Measurements from ENCODE around the gene CPEB2. TPM values are rescaled to one million over a fixed set of nuclear protein-coding genes. Genes with fewer than 3 reads are reported as not detected.
A peak's percentile ranks its signal among the peaks of the same experiment; 100 is the strongest.

CPEB2 gene
- total RNA-seq: 10 to 100 TPM; 24.7 to 33.2 TPM
- long read RNA-seq, full-length matches to known transcripts: 4 of 7 reads
- long read RNA-seq, partial matches to known transcripts: 2 of 7 reads
- long read RNA-seq, other reads (novel, unspliced or antisense): 1 of 7 reads

DNA sequence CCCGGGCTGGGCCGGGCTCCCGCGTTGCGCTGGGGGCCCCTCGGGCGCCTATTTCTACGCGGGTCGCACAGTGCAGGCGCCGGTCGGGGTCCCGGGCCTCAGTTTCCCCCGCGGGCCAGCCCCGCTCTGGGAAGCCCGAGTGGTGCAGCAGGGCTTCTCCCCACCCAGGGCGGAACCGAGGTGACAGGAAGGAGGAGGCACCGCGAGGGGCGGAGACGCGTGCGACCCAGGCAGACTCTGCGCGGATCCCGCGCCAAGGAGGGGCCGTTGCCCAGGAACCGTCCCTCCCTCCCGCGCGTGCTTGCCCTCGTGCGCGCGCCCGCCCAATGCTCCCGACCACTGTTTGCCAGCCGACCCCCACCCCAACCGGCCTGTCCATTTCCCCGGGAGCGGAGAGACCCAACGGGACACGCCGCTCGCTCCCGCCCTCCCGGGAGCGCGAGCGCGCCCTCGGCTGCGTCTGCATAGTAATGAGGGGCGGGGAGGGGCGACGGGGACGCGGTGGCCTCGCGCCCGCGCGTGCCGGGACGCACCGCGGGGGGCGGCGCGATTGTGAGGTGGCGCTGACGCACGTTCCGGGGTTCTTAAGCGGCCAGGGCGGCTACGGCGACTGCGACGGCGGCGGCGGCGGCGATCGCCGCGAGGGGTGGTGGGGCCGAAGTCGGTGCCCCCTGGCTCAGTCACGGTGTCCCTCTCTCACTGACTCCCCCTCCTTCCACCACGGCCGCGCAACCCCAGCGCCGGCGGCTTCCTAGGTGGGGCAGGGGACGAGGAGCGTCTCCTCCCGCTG, at the start of gene CPEB2:
CPEB2 (plus strand) TSS at position 613 of the 790 bp plus-strand sequence. CDS start 193 bp downstream, outside the sequence.
- intact Hi-C loops (cut with DNase I, micrococcal nuclease): loop anchor here in 1 of 2 donors (10.0 kb wide), 1 partner anchor 663 kb away; no protein-coding TSS in a partner anchor
- DNase-seq: peak; percentile 94 to 96
- ATAC-seq: peak; percentile 75

DNA sequence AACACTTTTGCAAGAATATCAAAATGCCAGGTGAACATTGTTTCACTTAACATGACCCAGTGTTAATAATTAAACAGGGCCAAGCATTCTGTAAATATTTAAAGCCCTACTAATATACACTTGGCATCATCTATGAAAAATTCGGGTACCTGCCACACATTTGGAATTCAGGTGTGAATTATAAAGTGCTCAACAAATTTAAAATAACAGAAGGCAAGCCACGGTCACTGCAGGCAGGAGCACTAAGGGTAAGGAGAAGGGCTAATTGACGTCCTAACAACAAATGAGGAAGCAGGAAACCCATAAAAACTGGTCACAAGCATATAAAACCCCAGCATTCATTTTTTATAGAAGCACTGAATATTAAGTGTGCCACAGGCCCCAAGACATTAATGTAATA, 43.8 kb upstream of the CPEB2 start:
- intact Hi-C loops (cut with DNase I, micrococcal nuclease): no loop called here
- ATAC-seq (peak; percentile 66), DNase-seq (no peak)

DNA sequence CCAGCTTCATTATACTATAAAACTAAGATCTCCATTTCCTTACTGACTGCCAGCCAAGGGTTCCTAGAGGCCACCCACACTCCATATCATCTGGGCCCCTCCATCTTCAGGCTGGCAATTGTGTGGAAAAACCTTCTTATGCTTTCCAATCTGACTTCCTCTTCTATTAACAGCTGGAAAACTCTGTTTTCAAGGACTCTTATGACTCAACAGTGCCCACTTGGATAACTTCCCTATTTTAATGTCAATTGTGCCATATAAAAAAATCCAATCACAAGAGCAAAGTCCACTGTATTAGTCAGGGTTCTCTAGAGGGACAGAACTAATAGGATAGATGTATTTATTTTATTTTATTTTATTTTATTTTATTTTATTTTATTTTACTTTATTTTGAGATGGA, 41.0 kb upstream of the CPEB2 start:
- intact Hi-C loops (cut with DNase I, micrococcal nuclease): no loop called here
- DNase-seq: no peak
- no peak for ATAC-seq

DNA sequence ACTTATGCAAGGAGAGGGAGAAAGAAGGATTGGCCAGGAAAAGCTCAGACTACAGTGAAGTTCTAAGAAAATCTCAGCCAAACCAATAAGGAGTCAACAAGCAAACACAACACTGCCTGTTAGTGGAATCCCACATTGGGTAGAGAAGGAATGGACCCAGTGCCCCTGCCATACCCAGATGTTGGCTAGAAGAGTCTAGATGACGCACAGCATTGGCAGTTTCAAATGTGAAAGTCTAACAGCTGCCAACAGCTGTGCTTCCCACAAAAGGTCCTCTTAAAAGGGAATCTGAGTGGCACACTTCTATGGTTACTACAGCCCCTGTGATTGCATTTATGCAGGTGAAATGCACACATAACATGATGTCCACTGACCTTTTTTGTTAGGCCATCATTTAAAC, 37.2 kb upstream of the CPEB2 start:
- intact Hi-C loops (cut with DNase I, micrococcal nuclease): no loop called here
- DNase-seq (no peak), ATAC-seq (no peak)

DNA sequence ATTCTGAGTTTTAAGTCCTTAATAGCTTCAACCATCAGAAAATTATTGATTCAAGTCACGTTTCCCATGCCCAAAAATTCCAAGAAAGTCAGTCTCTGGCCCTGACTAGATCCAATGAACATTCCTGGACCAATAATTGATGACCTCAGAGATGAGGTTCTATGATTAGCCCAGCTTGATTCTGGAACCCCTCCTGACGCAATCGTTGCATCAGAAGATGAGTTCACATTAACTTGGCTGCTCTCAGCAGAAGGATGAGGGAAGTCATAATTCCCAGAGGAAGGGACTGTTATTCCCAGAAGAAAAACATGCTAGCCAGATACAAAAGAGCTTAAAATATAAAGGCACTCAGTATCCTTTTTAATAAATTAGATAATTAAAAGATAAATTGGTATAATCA, 34.3 kb upstream of the CPEB2 start:
- ATAC-seq: no peak
- intact Hi-C loops (cut with DNase I, micrococcal nuclease): no loop called here

DNA sequence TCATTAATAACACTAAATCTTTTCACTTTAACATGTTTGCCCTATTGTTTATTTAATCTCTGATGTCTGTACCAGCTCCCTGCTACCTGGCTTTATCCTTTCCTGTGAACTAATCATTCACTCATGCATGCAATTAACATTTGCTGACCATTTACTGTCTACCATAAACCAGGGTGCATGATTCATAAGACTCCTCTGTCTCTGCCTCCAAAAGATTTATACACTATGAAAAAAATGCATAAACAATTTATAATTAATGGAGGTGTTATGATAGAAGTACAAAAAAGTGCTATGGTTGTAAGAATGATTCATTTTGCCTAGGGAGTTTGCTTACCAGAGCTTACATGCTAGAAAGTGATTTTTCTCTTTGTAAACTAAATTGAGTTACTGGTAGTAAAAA, 24.5 kb upstream of the CPEB2 start:
- DNase-seq (no peak), ATAC-seq (peak; percentile 40)
- intact Hi-C loops (cut with DNase I, micrococcal nuclease): no loop called here

More for the DNA sequence above, 34.3 kb upstream of the CPEB2 start:
- no peak for DNase-seq

DNA sequence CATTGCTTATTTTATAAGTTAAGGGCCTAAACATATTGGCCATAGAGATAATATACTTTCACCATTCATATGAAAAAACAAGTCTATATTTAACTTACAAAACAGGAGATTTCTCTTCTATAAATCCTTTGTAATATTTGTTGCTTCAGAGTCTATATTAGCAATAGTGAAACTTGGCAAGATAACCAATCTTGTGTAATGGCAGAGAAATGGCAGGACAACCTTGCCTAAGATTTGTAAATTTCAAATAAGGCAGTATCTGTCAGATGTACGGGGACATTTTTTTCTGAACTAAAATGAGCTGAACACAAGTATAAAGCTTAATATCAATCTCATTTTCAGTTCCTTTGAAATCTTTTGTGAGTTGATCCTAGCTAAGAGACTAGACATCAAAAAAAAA, 17.8 kb upstream of the CPEB2 start:
- no peak for ATAC-seq
- intact Hi-C loops (cut with DNase I, micrococcal nuclease): no loop called here
- no peak for DNase-seq

DNA sequence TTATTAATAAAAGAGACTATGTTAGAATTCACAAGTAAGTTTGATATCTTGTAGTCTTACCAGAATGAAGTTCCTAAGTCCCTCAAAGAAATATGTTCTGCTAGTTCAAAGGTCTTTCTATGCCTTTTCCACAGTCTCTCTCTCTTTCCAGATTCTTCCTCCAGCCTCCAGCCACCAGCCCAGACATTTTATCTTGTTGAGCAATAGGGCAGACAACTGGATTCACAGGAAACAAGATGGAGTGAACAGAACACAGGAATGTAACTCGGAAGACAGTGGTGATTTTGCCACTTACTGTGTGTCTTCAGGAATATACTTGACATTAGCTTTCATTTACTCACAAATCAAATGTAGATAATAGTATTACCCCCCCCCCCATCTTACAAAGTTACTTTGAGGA, 17.1 kb upstream of the CPEB2 start:
- no peak for ATAC-seq
- intact Hi-C loops (cut with DNase I, micrococcal nuclease): no loop called here
- DNase-seq: no peak

DNA sequence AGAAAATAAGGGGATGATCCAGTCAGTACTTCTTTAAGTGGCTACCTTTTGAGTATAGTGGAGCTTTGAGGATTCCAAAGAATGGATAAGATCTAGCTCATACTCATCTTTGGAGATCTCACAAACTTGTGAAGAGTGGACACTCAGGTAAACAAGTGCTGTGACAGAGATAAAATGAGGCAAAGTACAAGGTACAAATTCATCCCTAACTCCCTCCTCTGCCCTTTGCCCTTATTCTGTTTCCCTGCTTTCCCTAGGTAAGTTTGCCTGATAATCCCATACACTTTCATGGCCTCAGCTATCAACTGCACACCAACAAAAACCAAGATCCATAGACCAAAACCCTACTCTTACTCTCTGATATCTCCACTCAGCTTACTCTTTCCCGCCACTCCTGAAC, 16.4 kb upstream of the CPEB2 start:
- ATAC-seq (peak; percentile 55), DNase-seq (no peak)
- intact Hi-C loops (cut with DNase I, micrococcal nuclease): no loop called here

DNA sequence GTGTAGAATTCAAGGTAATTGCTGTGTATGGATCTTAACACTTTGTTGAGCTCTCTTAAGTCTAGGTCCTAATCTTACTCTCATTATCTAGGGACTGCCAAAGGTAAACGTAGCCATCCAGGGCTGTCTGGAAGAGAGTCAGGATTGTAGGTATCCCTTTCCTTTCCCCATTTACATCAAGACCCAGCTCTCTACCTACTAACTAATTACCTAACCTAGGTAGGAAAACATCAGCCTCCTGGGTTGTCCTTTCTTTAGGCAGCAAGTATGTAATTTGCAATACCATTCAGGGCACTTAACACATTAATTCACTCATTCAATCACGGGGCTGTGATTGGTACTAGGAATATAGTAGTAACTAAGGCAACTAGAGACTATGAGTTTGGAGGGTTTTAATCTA, 15.2 kb upstream of the CPEB2 start:
- ATAC-seq (no peak), DNase-seq (no peak)
- intact Hi-C loops (cut with DNase I, micrococcal nuclease): no loop called here

DNA sequence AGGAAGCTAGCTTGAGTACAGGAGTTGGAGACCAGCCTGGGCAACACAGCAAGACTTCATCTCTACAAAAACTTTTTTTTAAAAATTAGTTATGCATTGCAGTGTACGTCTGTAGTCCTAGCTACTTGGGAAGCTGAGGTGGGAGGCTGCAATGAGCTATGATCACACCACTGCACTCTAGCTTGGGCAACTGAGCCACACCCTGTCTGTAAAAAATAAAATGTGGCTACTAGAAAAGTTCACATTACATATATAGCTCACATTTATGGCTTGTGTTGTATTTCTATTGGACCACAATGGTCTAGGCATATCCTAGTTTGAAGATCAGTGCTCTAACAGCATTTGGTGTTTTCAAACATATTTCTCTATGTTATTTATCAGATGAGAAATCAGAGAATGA, 11.8 kb upstream of the CPEB2 start:
- DNase-seq (no peak), ATAC-seq (peak; percentile 93)
- intact Hi-C loops (cut with DNase I, micrococcal nuclease): no loop called here

DNA sequence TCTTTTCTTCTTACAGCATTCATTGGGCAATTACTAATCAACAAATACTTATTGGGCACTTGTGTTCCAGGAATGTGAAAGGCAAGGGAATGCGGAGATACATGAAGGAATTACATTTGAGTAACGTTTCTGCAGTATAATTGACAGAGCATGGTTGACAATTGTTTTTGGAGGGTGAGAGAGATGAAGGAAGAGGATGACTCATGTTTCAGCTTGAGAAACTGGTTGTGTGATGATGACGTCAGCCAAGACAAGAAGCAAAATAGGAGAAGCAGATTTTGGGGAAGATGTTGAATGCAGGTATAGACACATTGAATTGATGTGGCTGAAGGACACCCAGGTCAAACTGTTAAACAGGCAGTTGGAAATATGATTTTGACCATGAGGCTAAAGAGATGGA, 8.0 kb upstream of the CPEB2 start:
- ATAC-seq (no peak), DNase-seq (no peak)
- intact Hi-C loops (cut with DNase I, micrococcal nuclease): no loop called here

DNA sequence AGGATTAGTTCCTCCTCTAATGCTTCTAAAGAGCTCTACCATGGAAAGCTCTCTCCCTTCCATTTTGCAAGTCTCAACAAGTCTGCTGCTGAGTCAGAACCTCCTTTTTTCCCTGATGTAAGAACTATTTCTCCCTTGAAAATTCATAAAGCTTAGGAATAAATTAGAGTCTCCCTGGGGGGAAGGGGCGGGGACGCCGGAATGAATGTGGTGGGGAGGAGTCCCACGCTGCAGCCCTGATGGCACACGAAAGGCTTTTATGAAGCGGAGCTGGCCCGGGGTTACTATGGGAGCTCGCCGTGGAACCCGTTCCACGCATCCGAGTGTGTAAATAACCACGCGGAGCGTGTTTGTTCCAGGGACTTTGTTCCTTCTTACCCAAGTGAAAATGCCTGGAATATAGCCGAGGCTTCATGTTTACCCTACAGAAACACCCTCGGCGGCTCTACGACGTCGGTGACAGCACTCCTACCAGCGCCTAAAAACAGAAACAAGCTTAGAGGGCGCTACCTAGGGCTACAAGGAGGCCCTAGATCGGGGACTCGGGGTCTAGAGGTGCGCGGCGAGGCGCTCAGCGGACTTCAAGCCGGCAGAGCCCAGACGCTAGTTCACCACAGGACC, 923 bp upstream of the CPEB2 start:
- peak; percentile 21 for ATAC-seq

DNA sequence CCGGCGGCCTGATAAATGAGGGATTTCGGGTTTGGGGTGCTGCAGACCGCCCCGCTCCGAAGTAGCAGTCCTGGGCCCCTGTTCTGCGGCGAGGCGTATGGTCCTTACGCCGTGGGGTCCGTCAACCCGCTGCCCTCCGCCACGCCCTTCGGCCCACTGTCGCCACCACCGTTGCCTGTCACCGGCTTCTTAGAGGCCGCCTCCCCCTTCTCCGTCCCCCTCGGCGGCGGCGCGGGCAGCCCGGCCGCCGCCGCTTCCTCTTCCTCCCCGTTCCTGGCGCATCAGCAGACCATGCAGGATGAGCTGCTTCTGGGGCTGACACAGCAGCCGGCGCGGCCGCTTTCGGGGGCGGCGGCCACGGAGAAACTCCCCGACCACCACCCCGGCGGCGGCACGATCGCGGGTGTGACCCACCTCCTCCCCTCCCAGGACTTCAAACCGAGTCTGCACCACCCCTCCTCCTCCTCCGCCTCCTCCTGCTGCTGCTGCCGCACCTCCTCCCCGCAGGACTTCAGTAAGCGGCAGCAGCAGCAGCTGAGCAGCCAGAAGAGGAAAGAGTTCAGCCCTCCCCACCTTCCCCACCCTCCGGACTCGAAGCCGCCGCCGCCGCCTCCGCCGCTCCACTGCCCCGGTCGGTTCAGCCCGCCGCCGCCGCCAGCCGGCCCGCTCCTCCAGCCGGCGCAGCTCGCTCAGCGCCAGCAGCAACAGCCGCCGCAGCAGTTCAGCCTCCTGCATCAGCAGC, 549 bp downstream of the CPEB2 start:
- intact Hi-C loops (cut with DNase I, micrococcal nuclease): loop anchor here in 1 of 2 donors (10.0 kb wide), 1 partner anchor 662 kb away; no protein-coding TSS in a partner anchor
- peak; percentile 35 for ATAC-seq

More for the DNA sequence above, 923 bp upstream of the CPEB2 start:
- peak; percentile 72 to 78 for DNase-seq
- intact Hi-C loops (cut with DNase I, micrococcal nuclease): loop anchor here in 1 of 2 donors (10.0 kb wide), 1 partner anchor 663 kb away; no protein-coding TSS in a partner anchor

DNA sequence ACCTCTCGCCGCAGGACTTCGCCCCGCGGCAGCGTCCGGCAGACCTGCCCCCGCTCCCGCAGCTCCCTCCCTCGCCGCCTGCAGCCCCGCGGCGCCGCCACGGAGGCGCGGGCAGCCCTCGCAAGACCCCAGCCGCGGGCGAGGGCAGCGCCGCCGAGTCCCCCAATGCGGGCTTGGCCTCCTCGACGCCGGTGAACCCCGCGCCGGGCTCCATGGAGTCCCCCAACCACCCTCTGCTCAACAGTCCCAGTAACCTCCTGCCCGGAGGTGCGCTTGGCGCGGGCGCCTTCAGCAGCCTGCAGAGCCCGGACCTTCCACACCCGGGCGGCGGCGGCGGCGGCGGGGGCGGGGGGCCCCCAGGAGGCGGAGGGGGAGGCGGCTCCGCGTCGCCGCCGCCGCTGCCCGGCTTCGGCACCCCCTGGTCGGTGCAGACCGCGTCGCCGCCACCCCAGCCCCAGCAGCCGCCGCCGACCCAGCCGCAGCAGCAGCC, 1.2 kb downstream of the CPEB2 start:
- DNase-seq (peak; percentile 46 to 74), ATAC-seq (peak; percentile 4)
- intact Hi-C loops (cut with DNase I, micrococcal nuclease): loop anchor here in 1 of 2 donors (10.0 kb wide), 1 partner anchor 661 kb away; no protein-coding TSS in a partner anchor

More for the DNA sequence above, 549 bp downstream of the CPEB2 start:
- peak; percentile 78 for DNase-seq

DNA sequence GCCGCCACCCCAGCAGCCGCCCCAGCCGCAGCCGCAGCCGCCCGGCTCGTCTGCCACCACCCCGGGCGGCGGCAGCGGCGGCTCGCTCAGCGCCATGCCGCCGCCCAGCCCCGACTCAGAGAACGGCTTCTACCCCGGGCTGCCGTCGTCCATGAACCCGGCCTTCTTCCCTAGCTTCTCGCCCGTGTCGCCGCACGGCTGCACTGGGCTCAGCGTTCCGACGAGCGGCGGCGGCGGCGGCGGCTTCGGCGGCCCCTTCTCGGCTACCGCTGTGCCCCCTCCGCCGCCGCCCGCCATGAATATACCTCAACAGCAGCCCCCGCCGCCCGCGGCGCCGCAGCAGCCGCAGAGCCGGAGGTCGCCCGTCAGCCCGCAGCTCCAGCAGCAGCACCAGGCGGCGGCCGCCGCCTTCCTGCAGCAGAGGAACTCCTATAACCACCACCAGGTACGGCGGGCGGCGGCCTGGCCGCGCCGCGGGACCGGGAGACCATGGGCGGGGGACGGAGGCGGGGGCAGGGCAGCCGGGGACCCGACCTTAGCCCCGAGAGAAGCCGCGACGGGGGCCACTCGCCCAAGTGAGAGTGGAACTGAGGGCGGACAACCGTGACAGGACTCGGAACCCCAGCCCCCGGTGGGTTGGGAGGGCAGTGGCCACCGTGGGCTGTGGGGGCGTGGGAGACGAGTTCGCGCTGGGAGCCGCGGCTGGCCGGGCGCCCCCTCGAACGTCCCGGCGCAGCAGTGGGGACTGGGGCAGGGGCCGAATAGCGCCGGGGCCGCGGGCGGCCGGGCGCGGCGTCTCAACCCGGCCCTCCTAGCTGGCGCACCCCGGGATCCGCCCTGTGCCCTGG, 1.8 kb downstream of the CPEB2 start:
- peak; percentile 36 to 66 for DNase-seq
- intact Hi-C loops (cut with DNase I, micrococcal nuclease): loop anchor here in 1 of 2 donors (10.0 kb wide), 1 partner anchor 661 kb away; no protein-coding TSS in a partner anchor

DNA sequence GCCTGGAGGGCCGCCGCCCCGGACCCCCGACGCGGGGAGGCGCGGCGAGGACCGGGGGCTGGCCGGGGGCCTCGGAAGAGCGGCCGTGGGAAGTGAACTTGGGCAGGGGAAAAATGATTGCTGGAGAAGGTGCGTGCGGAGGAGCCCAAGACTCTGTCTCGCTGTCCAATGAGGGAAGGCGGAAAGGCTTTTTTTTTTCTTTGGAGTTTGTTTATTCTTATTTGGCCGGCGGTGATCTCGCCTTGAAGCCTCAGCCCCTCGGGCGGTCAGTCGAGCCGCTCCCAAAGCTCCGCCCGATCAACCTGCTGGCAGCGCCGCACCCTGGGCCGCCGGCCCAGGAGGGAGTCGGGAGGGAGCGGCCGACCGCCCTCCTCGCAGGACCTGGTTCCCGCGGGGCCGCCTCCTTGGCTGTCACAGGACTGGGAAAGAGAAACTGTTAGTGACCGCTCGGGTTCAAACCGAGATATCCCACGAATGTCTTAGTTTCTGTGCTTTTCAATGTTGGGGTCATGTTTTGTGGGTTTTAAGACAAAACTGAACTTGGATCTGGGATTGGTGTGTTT, 2.5 kb downstream of the CPEB2 start:
- ATAC-seq (peak; percentile 58), DNase-seq (peak; percentile 88 to 91)
- intact Hi-C loops (cut with DNase I, micrococcal nuclease): loop anchor here in 1 of 2 donors (10.0 kb wide), 1 partner anchor 660 kb away; no protein-coding TSS in a partner anchor

More for the DNA sequence above, 1.8 kb downstream of the CPEB2 start:
- ATAC-seq: peak; percentile 18
